ENCODE measurements around the gene FLOT2.
"Not testable (repeated sequence)": the region's sequence is repeated elsewhere in the genome, so short reads cannot be mapped to it uniquely, and the experiment has no call there.

The FLOT2 gene

DNA sequence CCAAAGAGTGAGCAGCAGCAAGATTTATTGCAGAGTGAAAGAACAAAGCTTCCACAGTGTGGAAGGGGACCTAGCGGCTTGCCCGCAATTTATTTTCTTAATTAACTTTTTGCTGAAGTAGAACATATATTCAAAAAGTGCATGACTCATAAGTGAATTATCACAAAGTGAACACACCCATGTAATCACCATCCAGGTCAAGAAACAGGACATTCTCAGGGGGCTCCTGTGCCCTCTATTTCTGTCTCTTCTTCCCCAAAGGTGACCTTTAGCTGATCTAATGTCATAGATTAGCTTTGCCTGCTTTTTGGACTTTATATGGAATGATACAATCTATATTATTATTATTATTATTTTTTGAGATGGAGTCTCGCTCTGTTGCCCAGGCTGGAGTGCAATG, 22.8 kb downstream of the FLOT2 start:
- DNase-seq (ENCODE audit: low read depth in 2 of 2), result no peak

DNA sequence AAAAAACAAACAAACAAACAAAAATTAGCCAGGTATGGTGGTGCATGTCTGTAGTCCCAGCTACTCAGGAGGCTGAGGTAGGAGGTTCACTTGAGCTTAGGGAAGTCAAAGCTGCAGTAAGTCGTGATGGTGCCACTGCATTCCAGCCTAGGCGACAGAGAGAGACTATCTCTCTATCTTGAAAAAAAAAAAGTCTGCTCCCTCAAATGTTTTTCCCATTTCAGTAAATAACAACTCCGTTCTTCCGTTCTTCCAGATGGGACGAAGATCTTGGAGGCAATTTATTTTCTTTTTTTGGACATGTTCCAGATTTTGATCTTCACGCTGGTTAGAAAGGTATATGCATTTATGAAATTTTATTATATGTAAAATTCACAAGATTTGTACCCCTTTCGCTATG, 23.7 kb downstream of the FLOT2 start:
- DNase-seq (ENCODE audit: low read depth in 2 of 2), result no peak

DNA sequence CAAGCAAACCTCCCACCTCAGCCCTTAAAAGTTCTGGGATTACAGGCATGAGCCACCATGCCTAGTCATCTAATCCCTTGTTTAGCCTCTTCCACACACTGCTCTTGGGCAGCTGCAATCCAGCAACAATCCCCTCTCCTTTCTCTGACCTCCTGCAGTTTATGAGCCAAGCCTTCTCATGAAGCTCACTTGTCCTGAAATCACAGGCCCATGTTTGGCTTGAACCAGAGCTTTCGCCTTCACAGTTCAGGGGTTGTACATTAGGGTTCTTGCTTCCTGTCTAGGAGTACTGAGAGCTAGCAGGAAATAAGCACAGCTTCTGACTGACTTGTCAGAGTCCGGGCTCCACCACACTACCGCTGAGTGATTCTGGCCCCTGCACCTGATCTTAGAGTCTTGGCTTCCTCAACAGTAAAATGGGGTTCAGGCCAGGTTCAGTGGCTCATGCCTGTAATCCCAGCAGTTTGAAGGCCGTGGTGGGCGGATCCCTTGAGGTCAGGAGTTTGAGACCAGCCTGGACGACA, 26.4 kb downstream of the FLOT2 start:
- no peak for DNase-seq (ENCODE audit: low read depth in 2 of 2)

DNA sequence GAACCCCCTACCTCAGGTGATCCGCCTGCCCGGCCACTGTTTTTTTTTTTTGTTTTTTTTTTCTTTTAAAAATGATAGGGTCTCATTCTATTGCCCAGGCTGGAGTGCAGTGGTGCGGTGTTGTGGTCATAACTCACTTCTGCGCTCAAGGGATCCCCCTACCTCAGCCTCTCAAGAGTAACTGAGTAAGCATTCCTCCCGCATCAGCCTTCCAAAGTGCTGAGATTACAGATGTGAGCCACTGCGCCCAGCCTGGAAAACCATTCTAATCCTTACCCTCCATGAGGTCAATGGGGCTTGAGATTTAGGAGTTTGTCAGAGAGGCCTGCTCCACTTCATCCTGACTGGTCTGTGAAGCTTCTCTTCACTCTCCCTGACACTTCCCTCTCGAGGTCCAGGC, 30.3 kb downstream of the FLOT2 start:
- no peak for DNase-seq (ENCODE audit: low read depth in 2 of 2)

DNA sequence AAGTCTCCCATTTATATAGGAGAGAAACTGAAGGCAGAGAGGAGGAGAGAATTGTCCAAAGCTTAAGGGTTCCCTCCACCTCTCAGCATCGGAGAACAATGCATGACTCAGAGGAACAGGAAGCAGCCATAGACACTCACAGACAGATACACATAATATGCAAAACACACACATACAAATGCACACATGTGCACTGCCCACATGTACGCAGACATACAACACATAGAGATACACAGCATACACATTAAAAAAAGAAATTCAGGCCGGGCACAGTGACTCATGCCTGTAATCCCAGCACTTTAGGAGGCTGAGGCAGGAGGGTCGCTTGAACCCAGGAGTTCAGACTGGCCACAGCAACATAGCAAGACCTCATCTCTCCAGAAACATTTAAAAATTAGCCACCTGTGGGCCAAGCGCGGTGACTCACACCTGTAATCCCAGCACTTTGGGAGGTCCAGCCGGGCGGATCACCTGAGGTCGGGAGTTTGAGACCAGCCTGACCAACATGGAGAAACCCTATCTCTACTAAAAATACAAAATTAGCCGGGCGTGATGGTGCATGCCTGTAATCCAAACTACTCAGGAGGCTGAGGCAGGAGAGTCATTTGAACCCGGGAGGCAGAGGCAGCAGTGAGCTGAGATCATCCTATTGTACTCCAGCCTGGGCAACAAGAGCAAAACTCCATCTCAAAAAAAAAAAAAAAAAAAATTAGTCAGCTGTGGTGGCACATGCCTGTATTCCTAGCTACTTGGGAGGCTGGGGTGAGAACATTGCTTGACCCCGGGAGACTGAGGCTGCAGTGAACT, 31.4 kb downstream of the FLOT2 start:
- no peak for DNase-seq (ENCODE audit: low read depth in 2 of 2)

DNA sequence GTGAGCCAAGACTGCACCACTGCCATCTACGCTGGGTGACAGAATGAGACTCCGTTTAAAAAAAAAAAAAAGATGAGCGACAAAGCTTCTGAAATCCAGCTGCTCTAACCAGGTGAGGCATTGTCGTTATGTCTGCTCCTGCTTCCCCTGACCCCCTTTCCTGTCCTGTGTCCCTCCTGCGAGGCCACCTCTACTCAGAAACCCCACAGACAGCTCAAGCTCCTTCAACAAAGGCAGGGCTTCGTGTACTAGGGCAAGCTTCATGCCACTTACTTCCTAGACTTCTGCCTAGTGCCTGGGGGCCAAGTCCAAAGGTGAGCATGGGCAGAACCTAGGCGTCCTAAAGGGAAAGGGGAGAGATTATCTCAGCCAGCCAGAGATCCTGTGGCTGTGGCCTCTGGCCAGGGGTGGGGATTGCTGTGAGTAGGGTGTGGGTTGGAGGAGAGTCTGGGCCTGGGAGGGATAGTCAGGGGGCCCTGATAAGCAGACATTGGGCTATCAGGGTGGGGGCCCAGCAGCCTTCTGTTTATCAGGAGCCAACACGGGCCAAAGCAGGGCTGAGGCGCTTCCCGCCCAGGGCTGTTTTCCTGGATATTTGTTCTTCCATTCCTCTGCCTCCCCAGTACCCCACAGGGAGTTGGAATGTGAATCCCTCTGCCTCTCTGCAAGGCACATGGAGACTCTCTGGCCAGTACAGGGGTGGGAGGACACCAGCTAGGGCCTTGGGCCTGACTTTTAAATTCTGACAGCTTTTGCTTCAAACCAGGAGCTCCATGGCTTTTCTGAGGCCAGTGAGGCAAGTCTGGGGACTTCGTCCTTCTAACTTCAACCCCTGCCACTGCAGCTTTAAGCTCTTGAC, 32.3 kb downstream of the FLOT2 start:
- DNase-seq (ENCODE audit: low read depth in 2 of 2), result no peak

DNA sequence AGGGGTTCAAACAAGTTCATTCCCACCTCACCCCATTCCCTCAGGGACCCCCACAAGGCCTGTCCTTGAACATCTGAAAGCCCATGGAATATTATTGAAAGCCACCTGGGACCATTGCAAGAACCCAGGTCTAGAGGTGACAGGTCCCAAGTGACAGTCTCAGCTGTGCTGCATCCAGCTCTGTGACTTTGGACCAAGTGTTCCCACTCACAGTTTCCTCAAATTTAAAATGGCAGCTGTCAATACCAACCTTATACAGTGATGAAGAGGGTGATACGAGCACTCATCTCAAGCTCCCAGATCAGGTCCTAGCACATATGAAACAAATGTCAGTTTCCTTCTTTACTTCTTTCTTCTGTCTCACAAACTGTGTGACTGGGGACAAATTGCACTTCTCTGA, 33.6 kb downstream of the FLOT2 start:
- DNase-seq (ENCODE audit: low read depth in 2 of 2), result no peak

DNA sequence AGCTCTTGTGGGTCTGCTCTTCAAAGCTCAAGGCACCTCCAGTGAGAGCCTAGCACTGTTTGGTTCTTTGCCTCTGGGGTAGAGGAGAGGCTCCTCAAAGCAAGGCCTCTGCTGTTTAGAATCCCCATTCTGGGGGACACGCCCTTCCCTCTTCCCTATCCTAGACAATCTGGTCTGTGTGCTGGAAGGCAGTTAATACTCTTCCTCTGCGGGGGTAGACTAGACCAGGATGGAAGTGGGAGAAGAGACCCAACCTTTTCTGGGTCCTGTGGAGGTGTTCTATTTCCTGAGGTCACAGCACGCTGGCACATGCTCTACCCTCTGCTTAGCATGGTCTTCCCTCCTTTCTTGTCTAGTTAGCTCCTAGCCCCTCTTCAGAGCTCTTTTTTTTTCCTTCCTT, 35.0 kb downstream of the FLOT2 start:
- no peak for DNase-seq (ENCODE audit: low read depth in 2 of 2)

DNA sequence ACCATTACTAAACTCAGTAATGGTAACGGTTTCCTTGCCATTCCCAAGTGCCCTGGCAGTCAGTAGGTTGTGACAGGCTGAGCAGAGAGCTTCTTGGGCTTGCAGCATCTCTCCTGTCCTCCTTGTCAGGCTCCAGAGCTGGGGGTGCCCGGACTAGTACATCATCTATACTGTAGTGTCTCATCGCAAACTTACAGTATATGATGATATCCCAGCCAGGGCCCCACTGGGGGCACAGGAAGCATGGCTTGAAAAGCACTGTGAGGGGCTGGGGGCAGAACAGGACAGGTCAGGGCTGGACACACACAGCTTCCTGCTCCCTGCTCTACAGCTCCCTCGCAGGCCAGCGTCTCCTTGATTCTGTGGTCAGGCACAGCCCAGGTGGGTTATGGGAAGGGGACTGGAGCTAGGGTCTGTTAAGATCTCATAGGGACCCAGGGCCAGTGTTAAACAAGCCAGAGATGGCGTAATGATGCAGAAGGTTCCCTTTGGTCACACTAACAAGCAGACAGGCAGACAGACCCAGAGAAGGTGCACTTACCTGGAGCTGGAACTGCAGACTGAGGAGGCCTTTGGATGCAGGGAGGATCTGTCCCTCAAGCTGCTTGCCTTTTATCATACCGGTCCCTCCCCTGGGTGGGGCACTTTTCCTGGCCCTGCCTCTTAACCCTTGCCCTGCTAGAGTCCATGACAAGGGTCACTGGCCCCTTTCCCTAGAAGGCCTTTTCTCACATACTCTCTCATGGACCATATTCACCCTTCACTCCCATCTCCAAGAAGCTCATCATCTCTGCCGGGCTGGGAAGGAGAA, 35.9 kb downstream of the FLOT2 start:
- no peak for DNase-seq (ENCODE audit: low read depth in 2 of 2)

DNA sequence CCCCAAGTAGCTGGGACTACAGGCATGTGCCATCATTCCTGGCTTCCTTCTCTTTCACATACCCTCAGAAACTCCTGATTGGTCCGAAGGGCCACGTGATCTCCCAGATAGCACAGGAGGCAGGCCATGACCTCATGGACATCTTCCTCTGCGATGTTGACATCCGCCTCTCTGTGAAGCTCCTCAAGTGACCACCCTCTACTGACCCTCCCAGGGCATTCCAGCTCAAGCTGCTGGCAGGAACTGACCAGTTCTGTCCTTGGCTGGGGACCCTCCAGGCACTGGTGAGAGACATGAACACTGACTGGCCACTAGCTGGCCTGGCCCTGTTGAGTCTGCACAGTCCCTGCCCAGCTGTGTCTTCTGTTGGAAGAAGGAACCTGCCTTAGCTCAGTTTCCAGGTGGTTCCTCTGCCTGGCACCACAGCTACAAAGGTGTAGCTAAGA, 37.1 kb downstream of the FLOT2 start:
- DNase-seq (ENCODE audit: low read depth in 2 of 2), result no peak

DNA sequence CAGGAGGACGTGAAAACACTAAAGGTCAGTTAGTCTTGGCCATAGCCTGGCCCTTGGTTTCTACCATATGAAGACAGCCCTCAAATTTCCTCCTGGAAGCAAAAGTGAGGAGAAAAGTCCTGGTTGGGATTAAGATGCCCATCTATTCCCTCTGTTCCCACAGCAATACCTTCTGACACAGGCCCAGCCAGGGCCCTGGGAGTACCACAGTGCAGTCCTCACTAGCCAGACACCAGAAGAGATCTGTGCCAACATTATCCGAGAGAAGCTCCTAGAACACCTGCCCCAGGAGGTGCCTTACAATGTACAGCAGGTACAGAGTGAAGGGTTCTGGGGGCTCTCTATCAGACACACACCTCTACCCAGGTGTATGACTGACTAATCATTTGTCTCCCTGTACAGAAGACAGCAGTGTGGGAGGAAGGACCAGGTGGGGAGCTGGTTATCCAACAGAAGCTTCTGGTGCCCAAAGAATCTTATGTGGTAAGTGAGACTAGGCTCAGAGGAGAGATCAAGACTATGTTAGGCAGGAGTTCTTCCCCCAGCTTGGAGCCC, 38.7 kb downstream of the FLOT2 start:
- DNase-seq (ENCODE audit: low read depth in 2 of 2), result no peak

DNA sequence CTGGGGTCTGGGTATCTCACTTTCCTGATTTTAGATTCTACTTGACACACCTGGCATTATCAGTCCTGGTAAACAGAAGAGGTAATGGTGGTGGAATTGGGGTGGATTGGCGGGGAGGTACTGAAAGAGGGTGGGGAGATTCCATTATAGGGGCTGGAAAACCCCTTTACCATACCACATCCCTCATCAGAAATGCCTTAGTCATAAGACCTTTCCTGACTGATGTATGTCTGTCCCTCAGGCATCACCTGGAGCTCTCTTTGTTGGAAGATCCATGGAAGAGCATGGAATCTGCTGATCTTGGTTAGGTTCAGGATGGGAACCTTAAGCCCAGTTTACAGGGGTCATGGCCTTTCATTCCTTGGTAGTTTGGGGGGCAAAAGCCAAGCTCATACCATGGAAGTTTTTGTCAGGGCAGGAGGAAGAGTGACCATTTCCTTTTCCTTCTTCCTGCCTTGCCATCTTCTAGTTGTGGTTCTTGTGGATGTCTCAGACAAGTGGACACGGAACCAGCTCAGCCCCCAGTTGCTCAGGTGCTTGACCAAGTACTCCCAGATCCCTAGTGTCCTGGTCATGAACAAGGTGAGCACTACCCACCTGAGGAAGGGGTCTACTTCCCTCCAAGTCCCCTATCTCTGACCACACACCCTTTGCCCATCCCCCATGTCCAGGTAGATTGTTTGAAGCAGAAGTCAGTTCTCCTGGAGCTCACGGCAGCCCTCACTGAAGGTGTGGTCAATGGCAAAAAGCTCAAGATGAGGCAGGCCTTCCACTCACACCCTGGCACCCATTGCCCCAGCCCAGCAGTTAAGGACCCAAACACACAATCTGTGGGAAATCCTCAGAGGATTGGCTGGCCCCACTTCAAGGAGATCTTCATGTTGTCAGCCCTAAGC, 39.4 kb downstream of the FLOT2 start:
- no peak for DNase-seq (ENCODE audit: low read depth in 2 of 2)

DNA sequence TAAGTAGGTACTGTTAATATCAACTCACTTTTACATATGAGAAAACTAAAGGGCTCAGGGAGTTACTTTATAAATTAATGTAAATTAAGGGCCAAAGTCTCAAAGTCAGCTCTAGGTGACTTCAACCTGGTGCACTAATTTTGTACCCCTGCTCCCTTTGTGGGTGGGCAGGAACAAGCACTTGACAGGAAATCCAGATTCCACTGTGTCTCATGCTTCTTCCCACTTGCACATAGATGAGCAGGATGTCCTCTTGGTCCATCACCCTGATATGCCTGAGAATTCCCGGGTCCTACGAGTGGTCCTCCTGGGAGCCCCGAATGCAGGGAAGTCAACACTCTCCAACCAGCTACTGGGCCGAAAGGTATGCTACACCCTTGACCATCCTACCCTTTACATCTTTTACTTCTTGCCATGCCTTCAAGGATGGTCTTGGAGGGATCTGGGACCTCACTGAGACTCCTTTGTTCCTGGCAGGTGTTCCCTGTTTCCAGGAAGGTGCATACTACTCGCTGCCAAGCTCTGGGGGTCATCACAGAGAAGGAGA, 41.4 kb downstream of the FLOT2 start:
- no peak for DNase-seq (ENCODE audit: low read depth in 2 of 2)

DNA sequence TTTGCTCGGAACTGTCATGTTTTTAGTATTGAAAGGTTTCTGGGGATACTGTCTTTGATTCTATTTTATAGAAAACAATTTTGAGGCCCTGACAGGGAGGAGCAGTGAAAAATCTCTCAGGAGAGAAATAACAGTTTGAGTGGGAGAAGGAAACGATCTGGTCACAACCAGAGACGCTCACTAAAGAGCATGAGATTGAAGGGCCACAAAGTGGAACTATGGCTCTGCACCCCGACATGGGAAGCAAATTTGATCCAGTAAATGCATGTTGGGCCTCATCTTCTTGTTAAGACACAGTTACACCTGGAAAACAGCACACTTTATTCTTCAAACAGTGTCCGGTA, 42.2 kb downstream of the FLOT2 start:
- no peak for DNase-seq (ENCODE audit: low read depth in 2 of 2)

DNA sequence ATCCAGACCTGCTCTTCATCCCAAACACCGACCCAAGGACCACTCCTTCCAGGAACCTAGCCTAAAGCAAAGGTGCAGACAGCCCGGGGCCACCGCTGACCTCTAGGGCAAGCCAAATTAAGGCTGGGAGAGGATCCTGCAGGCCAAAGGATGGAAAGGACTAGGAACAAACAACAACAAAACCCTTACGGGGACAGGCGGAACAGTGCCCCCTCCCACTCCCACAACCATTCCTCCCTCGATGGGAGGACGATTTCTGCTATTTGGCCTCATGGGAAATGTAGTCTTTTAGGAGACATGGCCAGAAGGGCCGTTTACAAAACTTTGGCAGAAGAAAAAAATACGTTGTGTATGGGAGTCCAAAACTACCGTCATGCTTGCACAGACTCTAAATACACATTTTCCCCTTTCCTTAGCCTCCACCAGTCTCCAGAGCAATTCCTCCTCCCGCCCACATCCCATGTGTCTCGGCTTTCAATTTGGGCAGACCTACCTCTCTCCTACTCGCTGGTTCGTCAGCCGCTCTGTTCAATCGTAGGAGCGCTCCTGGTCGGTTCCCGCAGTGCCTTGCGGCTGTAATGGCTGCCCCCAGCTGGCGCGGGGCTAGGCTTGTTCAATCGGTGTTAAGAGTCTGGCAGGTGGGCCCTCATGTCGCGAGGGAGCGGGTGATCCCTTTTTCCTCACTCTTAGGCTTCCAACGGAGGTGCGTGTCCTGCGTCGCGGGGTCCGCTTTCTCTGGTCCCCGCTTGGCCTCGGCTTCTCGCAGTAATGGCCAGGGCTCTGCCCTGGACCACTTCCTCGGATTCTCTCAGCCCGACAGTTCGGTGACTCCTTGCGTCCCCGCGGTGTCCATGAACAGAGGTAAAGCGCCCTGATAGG, 42.8 kb downstream of the FLOT2 start, which contains the start of gene ERAL1:
Gene ERAL1 (plus strand): TSS at position 560 of the 879 bp plus-strand sequence. CDS start 19 bp downstream, at position 579.
- peak; percentile 67 to 83 for DNase-seq (ENCODE audit: low read depth in 2 of 2)

DNA sequence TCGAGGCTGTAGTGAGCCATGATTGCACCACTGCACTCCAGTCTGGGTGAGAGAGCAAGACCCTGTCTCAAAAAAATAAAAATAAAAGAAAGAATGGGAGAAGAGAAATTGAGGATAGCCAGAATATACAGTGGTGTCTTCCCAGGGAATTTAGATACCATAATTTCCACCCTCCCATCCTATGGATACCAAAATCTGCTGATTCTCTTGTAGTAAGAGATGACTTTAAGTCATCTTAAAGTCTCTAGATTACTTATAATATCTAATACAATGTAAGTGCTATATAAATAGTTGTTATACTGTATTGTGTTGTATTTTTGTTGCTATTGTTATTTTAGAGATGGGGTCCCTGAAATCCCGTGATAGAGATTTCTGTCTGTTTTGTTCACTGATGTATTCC, 44.2 kb downstream of the FLOT2 start:
- DNase-seq (ENCODE audit: low read depth in 2 of 2), result no peak

DNA sequence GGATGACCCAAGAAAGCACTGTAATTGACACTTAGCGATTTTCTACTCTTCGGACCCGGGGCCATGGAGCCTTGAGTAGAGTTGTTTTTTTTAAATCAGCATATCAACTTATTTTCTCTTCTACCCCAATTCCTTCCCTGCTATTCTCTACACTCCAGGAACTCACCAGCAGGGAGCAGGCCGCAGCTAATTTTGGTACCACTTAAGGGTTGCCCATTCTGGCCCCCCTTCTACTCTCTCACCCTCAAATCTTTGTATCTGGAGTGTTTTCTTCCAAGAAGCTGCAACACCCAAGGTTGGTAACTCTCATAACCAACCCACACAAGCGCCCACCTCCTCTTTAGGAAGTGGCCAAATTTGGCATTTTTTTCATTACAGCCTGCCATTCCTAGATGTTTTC, 48.3 kb downstream of the FLOT2 start:
- DNase-seq (ENCODE audit: low read depth in 2 of 2), result no peak

DNA sequence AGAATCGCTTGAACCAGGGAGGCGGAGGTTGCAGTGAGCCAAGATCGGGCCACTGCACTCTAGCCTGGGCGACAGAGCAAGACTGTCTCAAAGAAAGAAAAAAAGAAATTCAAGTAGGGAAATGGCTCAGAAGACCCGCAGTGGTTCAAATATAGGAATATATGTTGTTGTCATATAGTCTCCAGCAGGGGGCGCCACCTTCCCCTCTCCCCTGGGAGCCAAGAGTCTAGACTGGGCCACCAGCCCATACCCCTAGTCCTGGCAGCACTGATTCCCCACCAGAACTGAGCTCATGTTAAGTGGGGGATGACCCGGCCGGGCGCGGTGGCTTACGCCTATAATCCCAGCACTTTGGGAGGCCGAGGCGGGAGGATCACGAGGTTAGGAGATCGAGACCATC, 48.9 kb downstream of the FLOT2 start:
- DNase-seq (ENCODE audit: low read depth in 2 of 2), result peak in 1 of 2 experiments; percentile 59

DNA sequence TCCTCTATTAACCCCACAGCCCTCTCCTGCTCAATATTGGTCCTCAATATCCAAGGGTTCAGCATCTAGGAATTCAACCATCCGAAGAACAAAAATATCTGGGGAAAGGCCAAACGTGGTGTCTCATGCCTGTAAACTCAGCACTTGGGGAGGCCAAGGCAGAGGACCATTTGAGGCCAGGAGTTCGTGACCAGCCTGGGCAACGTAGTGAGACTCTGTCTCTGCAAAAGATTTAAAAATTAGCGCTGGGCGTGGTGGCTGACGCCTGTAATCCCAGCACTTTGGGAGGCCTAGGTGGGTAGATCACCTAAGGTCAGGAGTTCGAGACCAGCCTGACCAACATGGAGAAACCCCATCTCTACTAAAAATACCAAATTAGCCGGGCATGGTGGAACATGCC, 50.8 kb downstream of the FLOT2 start:
- not testable (repeated sequence) for DNase-seq (ENCODE audit: low read depth in 2 of 2)

All from stimulated activated CD4-positive, alpha-beta T cell treated with anti-CD3 and anti-CD28 coated beads, Interleukin-12 subunit alpha, Interleukin-12 subunit beta, amount 100 ng/mL, for 24 hours (primary cell).